GM19193 (cell line): Measurements from ENCODE around the gene CNKSR3.

ENCODE experiments used
- POLR2A ChIP-seq: IDR thresholded peaks from 4 replicates; pipeline ENCODE4 v1.6.1; 2011; ENCODE audit not compliant: insufficient read depth, insufficient read length; ENCODE audit errors: extremely low read depth

The CNKSR3 gene

GRCh38 chr6:154382740-154383139, 127.7 kb downstream of the CNKSR3 start:
- no peak for TF ChIP-seq POLR2A

- no peak for TF ChIP-seq POLR2A
Observed at GRCh38 chr6:154381548-154381947, 128.9 kb downstream of the CNKSR3 start.

DNA sequence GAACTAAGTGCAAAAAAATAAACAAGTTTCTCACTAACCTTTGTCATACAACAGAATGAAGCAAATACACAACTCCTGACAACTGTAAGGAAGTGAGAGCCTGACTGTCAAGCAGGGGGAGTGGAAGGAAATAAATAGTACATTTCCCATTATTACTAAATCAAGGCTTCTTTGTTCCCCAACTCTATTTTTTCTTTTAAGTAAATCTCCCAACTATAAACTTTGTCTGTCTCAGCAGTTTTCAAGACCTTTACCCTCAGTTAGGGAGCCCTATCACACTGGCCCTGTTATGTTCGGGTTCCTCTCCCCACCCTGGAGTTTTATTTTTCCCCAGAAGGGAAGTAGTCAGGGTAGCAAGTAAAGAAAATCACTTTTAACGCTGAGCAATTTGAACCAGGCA, 129.7 kb downstream of the CNKSR3 start:
- TF ChIP-seq POLR2A: no peak

DNA sequence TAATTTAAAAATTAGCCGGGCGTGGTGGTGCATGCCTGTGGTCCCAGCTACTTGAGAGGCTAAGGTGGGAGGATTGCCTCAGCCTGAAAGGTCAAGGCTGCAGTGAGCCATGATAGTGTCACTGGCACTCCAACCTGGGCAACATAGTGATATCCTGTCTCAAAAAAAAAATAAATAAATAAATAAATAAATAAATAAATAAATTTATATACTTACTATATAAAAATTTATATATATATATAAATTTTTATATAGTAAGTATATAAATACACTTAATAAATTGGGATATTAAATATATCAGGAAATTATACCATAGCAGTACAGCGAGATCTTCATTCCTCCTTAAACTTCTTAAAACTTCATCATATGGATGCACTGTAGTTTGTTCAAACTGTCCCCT, 130.9 kb downstream of the CNKSR3 start:
- no peak for TF ChIP-seq POLR2A

GRCh38 chr6:154378518-154378917, 132.0 kb downstream of the CNKSR3 start:
- TF ChIP-seq POLR2A: no peak

- no peak for TF ChIP-seq POLR2A
Observed at GRCh38 chr6:154377726-154378125, 132.8 kb downstream of the CNKSR3 start.

- no peak for TF ChIP-seq POLR2A
Observed at GRCh38 chr6:154373971-154374370, 136.5 kb downstream of the CNKSR3 start.

- no peak for TF ChIP-seq POLR2A
Observed at GRCh38 chr6:154371281-154371680, 139.2 kb downstream of the CNKSR3 start.

DNA sequence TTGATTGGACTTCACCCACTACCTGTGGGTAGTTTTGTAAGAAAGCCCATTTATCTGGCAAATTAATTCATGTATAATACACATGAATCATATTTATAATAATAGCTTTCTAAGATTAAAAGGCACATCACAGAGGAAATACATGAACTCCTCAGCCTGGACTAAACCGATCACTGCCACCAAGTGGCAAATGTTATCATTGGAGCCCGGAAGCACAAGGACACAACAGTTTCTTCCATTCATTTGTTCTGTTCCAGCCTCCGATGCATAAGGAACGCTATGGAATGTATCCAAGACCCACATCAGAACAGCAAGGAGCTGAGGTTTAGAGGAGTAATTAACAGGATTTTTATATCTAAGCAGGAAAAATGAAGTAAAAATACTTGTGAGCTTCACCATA, 139.9 kb downstream of the CNKSR3 start:
- no peak for TF ChIP-seq POLR2A

- no peak for TF ChIP-seq POLR2A
Observed at GRCh38 chr6:154367839-154368695, 142.4 kb downstream of the CNKSR3 start.

GRCh38 chr6:154367336-154367735, 143.1 kb downstream of the CNKSR3 start:
- no peak for TF ChIP-seq POLR2A

DNA sequence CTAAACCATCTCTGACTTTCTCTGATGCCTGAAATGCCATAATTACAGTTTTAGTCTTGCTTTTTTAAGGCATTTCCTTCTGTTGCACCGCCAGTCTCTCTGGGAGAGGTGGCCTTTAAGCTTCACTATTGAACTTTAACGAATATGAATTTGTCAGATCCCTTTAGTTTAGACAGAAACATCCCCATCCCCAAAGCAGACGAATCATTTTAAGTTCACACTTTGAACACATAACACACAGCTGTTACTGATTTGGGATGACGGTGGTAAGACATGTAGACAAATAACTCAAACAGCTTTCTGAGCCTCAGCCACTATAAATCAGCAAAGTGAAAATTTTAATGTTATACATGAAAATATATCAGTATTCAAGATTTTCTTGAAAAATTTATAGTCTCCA, 146.7 kb downstream of the CNKSR3 start:
- TF ChIP-seq POLR2A: no peak

DNA sequence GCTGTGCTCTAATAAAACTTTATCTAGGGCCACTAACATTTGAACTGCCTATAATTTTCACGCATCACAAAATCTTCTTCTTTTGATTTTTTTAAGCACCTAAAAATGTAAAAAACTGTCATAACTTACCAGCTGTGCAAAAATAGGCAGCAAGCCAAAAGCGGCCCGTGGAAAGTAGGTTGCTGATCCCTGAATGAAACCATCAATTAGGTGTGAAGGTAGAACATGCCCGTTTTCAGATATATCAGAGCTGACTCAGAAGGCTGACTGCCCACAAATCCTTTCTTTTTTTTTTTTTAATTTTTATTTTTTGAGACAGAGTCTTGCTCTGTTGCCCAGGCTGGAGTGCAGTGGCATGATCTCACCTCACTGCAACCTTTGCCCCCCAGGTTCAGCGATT, 149.0 kb downstream of the CNKSR3 start:
- no peak for TF ChIP-seq POLR2A

GRCh38 chr6:154360476-154360875, 150.0 kb downstream of the CNKSR3 start:
- TF ChIP-seq POLR2A: no peak

DNA sequence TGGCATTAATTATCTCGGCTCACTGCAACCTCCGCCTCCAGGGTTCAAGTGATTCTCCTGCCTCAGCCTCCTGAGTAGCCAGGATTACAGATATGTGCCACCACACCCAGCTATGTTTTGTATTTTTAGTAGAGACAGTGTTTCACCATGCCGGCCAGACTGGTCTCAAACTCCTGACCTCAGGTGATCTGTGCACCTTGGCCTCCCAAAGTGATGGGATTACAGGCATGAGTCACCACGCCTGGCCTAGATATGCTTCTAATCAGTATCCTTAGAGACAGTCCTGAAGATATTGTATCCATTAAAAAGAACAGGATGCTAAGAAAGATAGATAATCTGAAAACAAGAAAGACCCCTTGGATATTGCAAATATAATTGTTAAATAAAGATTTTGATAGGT, 150.8 kb downstream of the CNKSR3 start:
- no peak for TF ChIP-seq POLR2A

DNA sequence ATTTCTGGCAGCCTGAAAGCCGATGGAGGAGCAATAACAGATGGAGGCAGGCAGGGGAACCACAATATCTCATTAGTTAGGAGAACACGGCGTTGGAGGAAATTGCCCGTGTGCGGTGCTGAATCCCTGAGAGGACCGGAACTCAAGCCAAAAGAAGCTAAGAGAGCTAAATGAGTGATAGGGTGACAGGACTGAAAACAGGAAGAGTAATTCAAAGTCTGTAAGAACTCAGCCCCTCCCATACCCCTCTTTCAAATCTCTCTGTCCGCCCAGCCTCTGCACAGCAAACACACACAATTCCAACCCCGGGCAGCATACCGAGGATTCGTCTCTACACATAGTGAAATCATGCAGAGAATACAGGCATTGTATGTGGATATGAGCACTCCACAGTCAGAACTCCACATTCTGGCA, 151.3 kb downstream of the CNKSR3 start:
- TF ChIP-seq POLR2A: peak; percentile 36
